Activated CD8-positive, alpha-beta memory T cell treated with anti-CD3 and anti-CD28 coated beads, Interleukin-2, amount 10 ng/mL, durations not matched to agents 7 days and 5 days (primary cell): Measurements from ENCODE around the gene CCDC201. TPM values are rescaled to one million over a fixed set of nuclear protein-coding genes. Genes with fewer than 3 reads are reported as not detected.
"Not testable (repeated sequence)": the region's sequence is repeated elsewhere in the genome, so short reads cannot be mapped to it uniquely, and the experiment has no call there.

ENCODE experiments used
- ATAC-seq: fragments of 150-1000 bp; cut with Tn5 transposase; one replicate; pipeline ENCODE4 v1.10.0; 2021; ENCODE audit warnings: moderate library complexity
- CTCF ChIA-PET: fragments of 350-600 bp; sonication (Branson Sonifier 250); formaldehyde crosslinking; loops from one replicate; lab custom pipeline; 2021; ENCODE audit warnings: antibody characterized with exemption; lab: Charles Lee
- DNase-seq: peaks from one replicate; pipeline ENCODE4 v3.0.0-alpha.2; 2020
- H3K27ac Mint-ChIP-seq: one replicate; pipeline ENCODE4 v1.8.0; 2021; ENCODE audit warnings: mild to moderate bottlenecking, mixed read lengths
- H3K27me3 Mint-ChIP-seq: one replicate; pipeline ENCODE4 v1.8.0; 2021; ENCODE audit warnings: mixed read lengths
- H3K36me3 Mint-ChIP-seq: one replicate; pipeline ENCODE4 v1.8.0; 2021; ENCODE audit warnings: mild to moderate bottlenecking, mixed read lengths
- H3K4me1 Mint-ChIP-seq: one replicate; pipeline ENCODE4 v1.8.0; 2021; ENCODE audit warnings: mixed read lengths
- H3K4me3 Mint-ChIP-seq: one replicate; pipeline ENCODE4 v1.8.0; 2021; ENCODE audit warnings: mild to moderate bottlenecking, moderate library complexity, mixed read lengths
- H3K9me3 Mint-ChIP-seq: one replicate; pipeline ENCODE4 v1.8.0; 2022; ENCODE audit warnings: low read depth, mixed read lengths
- total RNA-seq, 2 experiments: library from RNA; stranded (reverse); gene quantifications; one replicate each; pipeline ENCODE4 v1.2.3, GENCODE V29; 2021

Gene CCDC201
- total RNA-seq, 2 experiments from 2014 or later = not detected

DNA sequence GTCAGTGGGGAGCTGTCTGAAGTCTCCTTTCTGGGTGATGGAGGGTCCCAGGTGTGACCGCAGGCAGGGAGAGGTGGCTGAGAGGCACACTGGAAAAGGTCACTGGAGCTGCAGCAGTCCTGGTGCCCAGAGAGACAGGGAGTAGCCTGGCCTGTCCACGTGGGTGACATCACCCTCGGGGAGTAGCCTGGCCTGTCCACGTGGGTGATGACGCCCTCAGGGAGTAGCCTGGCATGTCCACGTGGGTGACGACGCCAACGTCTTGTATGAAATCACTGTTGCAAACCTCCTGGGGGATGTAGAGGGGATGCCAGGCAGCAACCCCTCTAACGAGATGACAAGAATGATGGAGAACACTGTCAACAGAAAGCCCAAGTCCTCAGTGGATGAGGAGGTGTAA, 19.9 kb downstream of the CCDC201 start:
- H3K4me3 Mint-ChIP-seq, H3K27me3 Mint-ChIP-seq, H3K4me1 Mint-ChIP-seq, H3K36me3 Mint-ChIP-seq, H3K9me3 Mint-ChIP-seq, DNase-seq, ATAC-seq, CTCF ChIA-PET, H3K27ac Mint-ChIP-seq: not testable (repeated sequence)

- H3K4me1 Mint-ChIP-seq, H3K27me3 Mint-ChIP-seq, DNase-seq, H3K36me3 Mint-ChIP-seq, H3K27ac Mint-ChIP-seq, H3K4me3 Mint-ChIP-seq, H3K9me3 Mint-ChIP-seq, CTCF ChIA-PET, ATAC-seq: not testable (repeated sequence)
These were observed 24.1 kb downstream of the CCDC201 start for GRCh38 chr7:45848734-45849133.

DNA sequence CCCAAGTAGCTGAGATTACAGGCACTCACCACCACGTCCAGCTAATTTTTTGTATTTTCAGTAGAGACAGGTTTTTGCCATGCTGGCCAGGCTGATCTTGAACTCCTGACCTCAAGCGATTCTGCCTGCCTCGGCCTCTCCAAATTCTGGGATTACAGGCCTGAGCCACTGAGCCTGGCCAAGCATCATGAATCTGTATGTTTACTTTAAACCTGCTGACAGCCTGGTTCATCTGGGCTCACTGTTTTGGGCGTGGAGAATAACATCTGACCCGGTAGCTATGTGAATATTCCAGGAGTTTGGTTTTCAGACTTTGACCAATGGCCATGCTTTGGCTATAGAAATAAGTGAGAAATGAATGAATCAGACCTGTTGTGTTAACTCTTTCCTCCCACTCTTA, 26.3 kb downstream of the CCDC201 start:
- DNase-seq, H3K27me3 Mint-ChIP-seq, ATAC-seq, H3K36me3 Mint-ChIP-seq, H3K9me3 Mint-ChIP-seq, H3K27ac Mint-ChIP-seq, CTCF ChIA-PET, H3K4me3 Mint-ChIP-seq, H3K4me1 Mint-ChIP-seq: not testable (repeated sequence)

DNA sequence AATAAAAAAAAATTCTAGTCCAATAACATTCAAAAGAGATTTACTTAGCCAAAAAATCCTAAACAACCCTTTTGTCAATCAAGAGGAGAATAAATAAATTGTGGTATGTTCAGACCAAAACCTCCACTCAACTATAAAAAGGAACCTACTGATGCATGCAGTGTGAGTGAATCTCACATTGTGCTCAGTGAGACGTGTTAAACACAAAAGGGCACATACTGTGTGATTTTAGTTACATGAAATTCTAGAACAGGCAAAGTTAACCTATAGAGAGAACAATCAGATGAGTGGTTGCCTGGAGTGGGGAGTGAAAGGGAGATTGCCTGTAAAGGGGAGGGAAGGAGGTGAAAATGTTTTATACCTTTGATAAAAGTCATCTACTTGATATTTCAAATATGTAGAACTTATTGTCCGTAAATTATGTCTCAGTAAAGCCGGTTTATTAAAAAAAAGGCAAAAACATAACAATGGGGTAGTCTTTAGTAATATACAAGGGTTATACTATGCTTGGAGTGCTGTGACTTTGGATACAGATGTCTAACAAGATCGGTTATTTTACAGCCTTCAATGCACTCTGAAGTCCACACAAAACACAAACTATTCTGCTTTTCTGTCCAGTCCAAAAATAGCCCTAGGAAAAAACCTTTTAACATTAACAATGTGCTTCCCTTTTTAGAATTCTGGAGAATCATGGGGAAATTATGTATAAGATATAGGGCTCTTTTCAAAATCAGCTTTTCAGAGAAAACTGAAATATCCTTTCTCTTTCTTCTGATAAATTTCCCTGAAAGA, 30.8 kb downstream of the CCDC201 start:
- DNase-seq, H3K27ac Mint-ChIP-seq, CTCF ChIA-PET, ATAC-seq, H3K36me3 Mint-ChIP-seq, H3K4me1 Mint-ChIP-seq, H3K27me3 Mint-ChIP-seq, H3K9me3 Mint-ChIP-seq, H3K4me3 Mint-ChIP-seq: not testable (repeated sequence)

DNA sequence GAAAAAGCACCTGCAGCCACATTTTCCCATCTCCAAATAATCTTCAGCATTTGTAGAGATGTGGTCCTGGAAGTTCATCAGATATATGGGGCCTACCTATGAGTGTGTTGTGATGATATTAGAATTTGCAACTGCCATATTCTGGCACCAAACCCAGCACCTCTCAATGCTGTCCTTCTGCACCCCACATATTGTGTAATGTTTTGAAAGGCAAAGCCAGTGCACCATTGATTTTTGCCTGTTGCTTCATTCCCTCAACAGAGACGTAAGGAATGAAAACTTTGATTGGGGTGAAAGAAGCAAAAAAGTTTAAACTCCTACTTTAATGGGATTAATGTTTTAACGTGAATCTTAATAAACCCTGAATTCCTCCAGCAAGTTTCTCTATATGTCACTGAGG, 34.0 kb downstream of the CCDC201 start:
- H3K27ac Mint-ChIP-seq, H3K4me3 Mint-ChIP-seq, H3K9me3 Mint-ChIP-seq, DNase-seq, ATAC-seq, CTCF ChIA-PET, H3K27me3 Mint-ChIP-seq, H3K4me1 Mint-ChIP-seq, H3K36me3 Mint-ChIP-seq: not testable (repeated sequence)

DNA sequence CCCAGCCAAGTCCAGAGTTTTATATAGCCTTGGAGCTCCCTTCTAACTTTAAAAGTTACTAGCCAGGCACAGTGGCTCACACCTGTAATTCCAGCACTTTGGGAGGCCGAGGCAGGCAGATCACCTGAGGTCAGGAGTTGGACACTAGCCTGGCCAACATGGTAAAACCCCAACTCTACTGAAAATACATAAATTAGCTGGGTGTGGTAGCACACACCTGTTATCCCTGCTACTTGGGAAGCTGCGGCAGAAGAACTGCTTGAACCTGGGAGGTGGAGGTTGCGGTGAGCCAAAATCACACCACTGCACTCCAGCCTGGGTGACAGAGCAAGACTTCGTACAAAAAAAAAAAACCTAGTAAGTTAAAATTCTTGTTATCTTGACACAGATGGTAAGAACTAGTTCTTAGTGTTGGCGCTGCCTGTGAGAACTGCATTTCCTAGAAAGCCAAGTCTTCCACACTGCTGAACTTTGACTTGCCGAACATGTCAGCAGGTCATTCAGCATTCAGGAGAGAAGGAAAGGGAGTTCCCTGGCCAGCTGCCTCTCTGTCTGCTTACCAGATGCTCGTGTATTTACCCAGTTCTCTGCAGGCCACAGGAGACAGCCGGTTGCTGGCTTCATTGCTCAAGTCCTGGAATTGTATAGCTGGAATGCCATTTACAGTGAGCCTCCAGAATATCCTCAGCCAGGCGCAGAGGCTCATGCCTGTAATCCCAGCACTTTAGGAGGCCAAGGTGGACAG, 40.3 kb downstream of the CCDC201 start:
- DNase-seq, H3K27me3 Mint-ChIP-seq, H3K4me1 Mint-ChIP-seq, H3K4me3 Mint-ChIP-seq, ATAC-seq, CTCF ChIA-PET, H3K9me3 Mint-ChIP-seq, H3K36me3 Mint-ChIP-seq, H3K27ac Mint-ChIP-seq: not testable (repeated sequence)

GRCh38 chr7:45829846-45830245, 43.0 kb downstream of the CCDC201 start:
- CTCF ChIA-PET, H3K27me3 Mint-ChIP-seq, H3K27ac Mint-ChIP-seq, H3K36me3 Mint-ChIP-seq, H3K4me1 Mint-ChIP-seq, ATAC-seq, H3K4me3 Mint-ChIP-seq, H3K9me3 Mint-ChIP-seq, DNase-seq: not testable (repeated sequence)

DNA sequence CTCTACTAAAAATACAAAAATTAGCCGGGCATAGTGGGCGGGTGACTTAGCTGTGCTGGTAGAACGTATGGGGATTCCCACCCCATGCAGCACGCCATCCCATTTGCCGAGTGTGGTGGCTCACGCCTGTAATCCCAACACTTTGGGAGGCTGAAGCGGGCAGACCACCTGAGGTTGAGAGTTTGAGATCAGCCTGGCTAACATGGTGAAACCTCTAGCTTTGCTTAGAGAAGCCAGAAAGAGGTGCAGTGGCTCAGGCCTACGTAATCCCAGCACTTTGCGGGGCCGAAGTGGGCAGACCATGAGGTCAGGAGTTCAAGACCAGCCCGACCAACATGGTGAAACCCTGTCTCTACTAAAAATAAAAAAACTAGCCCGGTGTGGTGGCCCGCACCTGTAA, 45.2 kb downstream of the CCDC201 start:
- CTCF ChIA-PET, H3K27ac Mint-ChIP-seq, DNase-seq, H3K9me3 Mint-ChIP-seq, H3K4me3 Mint-ChIP-seq, H3K4me1 Mint-ChIP-seq, ATAC-seq, H3K36me3 Mint-ChIP-seq, H3K27me3 Mint-ChIP-seq: not testable (repeated sequence)

DNA sequence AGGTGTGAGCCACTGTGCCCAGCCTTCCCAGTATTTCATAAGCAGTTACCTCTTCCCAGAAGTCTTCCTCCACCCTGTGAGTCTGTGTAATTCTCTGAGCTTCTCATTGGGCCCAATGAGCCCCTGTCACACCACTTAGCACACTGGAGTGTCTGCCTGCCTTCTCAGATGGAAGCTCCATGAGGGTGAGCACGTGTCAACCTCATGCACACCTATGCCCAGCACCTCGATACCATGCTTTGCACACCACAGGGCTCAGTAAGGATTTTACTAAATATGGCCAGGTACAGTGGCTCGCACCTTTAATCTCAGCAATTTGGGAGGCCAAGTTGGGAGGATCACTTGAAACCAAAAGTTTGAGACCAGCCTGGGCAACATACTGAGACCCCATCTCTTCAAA, 46.3 kb downstream of the CCDC201 start:
- DNase-seq, ATAC-seq, H3K9me3 Mint-ChIP-seq, H3K27me3 Mint-ChIP-seq, CTCF ChIA-PET, H3K36me3 Mint-ChIP-seq, H3K27ac Mint-ChIP-seq, H3K4me3 Mint-ChIP-seq, H3K4me1 Mint-ChIP-seq: not testable (repeated sequence)

- H3K9me3 Mint-ChIP-seq, ATAC-seq, H3K27ac Mint-ChIP-seq, CTCF ChIA-PET, H3K4me3 Mint-ChIP-seq, DNase-seq, H3K36me3 Mint-ChIP-seq, H3K4me1 Mint-ChIP-seq, H3K27me3 Mint-ChIP-seq: not testable (repeated sequence)
These were observed 54.1 kb downstream of the CCDC201 start for GRCh38 chr7:45818763-45819162.

GRCh38 chr7:45817913-45818312, 55.0 kb downstream of the CCDC201 start:
- H3K36me3 Mint-ChIP-seq, H3K9me3 Mint-ChIP-seq, H3K4me1 Mint-ChIP-seq, DNase-seq, ATAC-seq, H3K4me3 Mint-ChIP-seq, CTCF ChIA-PET, H3K27me3 Mint-ChIP-seq, H3K27ac Mint-ChIP-seq: not testable (repeated sequence)

DNA sequence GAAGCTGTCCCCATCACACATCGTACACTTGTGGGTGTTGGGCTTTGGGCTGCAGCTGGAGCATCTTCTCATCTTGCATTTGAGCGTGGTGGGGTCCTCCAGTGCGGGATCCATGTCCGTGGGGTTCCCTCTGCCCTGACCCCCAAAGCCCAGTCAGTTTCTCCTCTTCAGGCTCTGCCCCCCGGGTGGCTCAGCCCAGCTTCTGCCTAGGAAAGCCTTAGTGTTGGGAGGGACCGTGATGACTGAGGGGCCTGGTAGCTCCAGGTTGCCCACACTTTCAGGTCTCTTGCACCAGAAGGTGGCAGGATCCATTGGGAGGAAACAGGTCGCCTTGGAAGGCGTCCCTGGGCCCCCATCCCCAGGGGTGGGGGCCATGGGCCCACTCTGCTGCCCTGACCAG, 55.9 kb downstream of the CCDC201 start:
- DNase-seq, H3K4me3 Mint-ChIP-seq, H3K36me3 Mint-ChIP-seq, H3K4me1 Mint-ChIP-seq, CTCF ChIA-PET, ATAC-seq, H3K9me3 Mint-ChIP-seq, H3K27me3 Mint-ChIP-seq, H3K27ac Mint-ChIP-seq: not testable (repeated sequence)

DNA sequence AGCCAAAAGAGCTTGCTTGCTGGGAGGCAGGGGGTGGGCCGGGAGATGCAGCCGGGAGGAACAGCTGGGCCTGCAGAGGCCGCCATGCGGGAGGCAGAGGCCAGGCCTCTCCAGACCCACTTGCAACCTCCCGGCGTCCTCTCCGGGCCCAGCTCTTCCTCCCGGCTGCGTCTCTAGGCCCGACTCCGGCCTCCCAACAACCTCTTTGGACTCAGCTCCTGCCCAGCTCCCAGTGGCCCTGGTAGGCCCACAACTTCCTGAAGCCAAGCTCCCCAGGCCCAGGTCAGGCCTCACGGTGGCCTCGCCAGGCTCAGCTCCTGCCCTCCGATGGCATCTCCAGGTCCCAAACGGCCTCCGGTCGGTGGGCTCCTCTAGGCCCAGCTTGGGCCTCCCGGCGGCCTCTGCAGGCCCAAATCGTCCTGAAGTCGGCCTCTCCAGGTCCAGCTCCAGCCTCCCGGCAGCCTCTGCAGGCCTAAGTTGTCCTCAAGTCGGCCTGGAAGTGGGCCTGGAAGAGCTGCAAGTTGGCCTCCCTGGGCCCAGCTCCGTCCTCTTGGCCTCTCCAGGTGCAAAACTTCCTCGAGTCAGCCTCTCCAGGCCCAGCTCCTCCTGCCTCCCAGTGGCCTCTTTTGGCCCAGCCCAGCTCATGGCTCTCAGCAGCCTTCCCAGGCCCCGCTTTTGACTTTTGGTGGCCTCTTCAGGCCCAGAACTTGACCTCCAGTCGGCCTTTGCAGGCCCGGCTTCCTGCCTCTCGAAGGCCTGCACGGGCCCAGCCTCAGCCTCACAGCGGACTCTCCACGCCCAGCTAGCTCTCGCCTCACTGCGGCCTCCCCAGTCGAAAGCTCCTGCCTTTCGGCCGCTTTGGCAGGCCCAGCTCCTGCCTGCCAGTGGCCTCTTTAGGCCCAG, 58.4 kb downstream of the CCDC201 start:
- H3K9me3 Mint-ChIP-seq, H3K36me3 Mint-ChIP-seq, H3K27me3 Mint-ChIP-seq, H3K4me3 Mint-ChIP-seq, H3K4me1 Mint-ChIP-seq, H3K27ac Mint-ChIP-seq, DNase-seq, CTCF ChIA-PET, ATAC-seq: not testable (repeated sequence)
